Activated CD8-positive, alpha-beta memory T cell treated with anti-CD3 and anti-CD28 coated beads for 1 hour (primary cell): ENCODE data around the gene GRK5.

Source experiments
- DNase-seq, 2 donors: peaks; one replicate each; pipeline ENCODE4 v3.0.0-alpha.2; 2020; ENCODE audit warnings: low read depth in 1 of 2; ENCODE audit errors: extremely low read depth in 1 of 2

The GRK5 gene

DNA sequence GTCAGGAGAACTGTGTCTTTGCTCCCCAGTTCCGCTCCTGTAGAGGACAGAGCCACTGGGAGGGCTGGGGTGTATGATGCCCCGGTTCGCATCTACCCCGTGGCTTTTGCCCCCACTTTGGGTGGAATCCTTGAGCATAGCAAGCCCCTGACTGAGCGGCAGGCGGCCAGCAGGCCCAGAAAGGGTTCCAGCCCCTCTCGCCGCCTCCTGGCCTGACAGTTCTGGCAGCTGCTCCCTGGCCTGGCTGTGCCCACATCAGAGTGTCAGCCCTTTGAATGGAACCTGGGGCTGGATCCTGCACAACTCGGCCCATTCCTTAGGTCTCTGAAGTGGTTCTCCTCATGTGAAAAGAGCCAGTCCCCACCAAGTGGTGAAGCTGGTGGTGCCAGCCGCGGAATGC is 106.7 kb downstream of the GRK5 start:
- DNase-seq, result no peak

DNA sequence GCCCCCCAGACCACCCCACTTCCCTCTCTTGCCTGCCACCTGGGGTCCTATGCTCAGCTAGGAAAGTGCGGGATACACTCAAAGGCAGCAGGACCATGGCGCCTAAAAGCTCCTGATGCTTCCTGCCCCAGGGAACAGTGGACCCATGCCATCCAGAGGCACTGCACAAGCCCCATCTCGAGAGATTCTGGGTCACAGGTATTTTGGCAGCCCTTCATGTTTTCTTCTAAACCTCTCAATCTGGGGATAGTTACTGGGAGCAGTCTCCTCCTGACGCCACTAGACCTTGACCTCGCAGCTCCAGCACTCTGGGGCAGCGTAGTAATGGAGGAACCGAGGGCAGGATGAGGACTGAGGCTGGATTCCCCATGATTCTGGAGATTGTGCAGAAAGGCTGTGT is 107.1 kb downstream of the GRK5 start:
- no peak for DNase-seq

DNA sequence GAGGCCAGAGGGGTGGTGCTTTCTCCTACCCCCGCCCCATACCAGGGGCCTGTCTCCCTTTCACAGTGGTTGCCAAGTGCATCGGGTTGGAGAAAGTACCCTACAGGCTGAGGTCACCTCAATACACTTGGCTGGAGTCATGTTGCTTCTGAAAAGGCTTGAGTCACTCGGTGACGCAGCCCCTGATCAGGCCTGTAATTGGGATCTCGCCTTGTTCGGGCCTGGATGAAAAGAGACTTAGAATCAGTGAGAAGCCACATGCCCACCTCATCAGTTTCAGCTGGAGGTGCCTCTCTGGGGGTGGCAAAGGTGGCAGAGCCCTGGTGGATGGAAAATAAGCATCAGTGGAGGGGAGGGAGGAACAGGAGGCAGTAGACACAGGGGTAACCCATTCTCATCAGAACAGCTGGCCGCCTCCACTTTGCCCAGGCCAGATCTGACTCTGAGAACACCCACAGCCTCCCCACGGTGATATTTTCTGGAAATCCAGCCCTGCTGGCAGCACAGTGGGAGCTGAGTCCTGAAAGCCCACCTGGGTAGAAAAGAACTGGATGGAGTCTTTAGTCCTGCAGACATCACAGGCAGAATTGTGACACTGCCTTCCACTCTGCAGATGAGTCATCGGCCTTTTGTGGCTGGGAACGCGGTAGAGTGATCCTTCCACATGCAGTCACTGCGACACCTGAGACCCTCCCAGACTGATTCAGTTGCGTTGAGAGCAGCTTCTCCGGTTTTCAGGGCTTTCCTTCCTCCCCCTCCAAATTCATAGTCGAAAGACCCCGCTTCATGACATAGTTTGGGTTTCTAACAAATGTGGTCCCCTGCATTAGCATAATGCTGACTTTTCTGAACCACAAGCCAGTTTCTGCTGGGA is 108.0 kb downstream of the GRK5 start:
- peak; percentile 44 to 49 for DNase-seq

DNA sequence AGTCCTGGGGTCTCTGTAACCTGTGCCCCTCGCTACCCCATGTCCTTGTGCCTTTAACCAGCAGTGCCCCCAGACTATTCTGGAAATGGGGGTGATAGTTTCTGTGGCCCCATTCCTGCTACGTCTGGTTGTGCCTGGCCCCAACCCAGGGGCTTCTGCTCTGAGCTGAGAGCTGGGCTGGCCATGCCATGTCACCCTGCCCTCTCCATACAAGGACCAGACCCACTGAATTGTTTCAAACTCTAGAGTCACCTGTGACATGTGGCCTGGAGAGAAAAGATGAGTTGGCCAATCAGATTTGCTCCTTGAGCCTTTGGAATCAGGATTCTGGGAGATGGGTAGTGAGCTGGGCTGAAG is 108.6 kb downstream of the GRK5 start:
- DNase-seq, result no peak

DNA sequence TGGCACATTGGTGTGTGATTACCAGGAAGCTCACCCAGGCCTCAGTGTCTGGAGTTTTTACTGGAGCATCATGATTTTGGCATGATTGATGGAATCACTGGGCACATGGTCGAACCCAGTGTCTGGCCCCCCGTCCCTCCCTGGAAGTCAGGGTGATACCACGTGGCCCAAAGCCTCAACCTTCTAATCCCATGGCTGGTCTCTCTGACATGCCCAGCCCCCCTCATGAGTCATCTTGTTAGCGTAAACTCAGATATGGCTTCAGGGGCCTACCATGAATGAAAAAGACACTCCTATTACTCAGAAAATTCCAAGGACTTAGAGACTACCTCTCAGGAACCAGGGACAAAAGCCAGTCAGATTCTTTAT is 109.3 kb downstream of the GRK5 start:
- no peak for DNase-seq

DNA sequence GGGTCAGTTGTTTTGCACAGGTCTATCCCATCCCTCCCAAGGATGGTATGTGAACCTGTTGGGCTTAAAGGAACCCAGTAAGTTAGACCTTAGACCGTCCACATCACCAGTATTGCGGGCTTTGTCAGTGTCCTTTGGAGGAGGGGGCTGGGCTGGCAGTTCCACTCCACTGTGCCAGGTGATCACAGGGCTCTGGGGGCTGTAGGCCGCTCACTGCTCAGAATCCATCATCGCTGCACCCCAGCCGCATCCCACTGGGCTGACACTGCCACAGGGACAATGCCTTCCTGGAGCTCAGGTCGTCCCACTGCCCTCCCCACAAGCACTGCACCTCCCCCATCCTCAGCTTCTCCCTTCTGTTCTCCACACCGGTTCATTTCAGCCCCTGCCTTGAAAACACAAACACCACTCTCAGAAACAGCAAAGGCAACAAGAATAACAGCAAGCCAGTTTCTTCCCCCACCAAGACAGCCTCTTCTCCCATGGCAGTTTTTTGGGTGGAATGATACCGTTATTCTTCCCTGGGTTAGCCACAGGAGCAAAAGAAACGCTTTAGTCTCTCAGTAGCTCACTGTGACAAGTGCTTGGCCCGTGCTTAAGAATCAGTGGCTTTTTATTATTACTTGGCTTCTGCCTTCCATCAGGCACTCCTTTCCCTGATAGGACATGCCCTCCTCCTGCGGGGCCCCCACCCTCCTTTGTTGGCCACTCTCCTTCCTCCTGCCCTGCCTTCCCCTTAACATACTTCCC is 111.2 kb downstream of the GRK5 start:
- no peak for DNase-seq

DNA sequence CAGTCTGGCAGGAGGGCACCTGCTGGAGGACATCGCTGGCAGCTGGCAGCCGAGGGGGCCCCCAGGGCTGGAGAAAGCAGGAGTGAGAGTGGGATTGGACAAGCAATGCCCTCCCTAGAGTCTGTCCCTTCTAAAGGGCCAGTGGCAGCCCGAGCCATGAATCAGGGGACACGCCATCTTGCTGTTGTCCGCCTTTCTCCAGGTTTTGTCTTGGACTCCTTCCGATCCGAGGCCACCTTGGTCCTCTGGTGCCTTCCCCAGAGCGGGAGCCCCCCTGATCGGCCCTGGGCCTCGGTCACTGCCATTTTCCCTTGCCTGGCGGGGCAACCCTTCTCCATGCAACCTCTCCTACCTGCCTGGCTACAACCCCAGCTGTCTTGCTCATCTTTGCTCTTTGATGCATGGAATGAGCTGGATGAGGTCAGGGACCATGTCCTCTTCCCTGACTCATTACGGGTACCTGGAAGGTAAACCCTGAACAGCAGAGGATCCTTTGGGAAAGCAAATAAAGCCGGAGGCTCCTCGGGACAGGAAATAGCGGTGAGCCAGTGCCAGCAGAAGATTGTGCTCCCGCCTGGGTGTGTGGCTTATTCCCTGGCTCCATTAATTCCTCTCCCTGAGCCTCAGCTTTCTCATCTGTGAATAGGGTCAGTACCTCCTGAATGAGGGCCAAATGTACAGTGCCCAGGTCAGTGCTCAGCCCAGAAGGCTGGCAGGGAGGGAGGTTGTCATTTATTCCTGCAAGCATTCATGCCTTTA is 112.0 kb downstream of the GRK5 start:
- no peak for DNase-seq

DNA sequence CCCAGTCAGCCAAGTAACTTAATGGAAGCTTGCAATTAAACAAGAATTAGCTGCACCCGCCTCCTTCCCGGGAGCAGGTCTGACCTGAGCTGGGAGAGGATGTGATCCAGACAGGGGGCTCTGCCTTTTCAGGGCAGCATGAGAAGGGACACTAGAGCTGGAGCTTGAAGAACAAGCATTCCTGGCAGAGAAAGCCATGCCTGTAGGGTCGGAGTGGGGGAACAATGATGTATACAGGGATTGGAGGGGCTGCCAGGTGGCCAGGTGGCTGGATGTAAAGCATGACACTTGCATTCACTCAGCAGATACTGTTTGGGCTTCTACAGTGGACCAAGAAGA is 112.5 kb downstream of the GRK5 start:
- DNase-seq, result no peak

DNA sequence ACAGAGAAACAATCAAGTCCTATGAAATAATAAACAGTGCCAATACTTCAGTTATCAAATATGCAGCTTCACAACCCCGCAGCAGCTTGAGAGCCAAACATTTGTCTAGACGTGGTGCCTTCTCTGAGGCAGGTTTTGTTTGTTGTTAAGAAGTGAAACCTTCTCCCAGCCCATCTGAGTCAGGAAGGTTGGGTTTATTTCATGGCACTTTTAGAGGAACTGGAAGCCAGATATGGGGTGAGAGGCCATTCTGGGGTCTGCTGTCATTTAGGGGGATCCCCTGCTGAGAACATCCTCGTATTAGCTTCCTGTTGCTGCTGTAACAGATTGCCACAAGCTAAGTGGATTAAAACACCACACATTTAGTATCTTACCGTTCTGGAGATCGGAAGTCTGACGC is 113.6 kb downstream of the GRK5 start:
- DNase-seq, result no peak

DNA sequence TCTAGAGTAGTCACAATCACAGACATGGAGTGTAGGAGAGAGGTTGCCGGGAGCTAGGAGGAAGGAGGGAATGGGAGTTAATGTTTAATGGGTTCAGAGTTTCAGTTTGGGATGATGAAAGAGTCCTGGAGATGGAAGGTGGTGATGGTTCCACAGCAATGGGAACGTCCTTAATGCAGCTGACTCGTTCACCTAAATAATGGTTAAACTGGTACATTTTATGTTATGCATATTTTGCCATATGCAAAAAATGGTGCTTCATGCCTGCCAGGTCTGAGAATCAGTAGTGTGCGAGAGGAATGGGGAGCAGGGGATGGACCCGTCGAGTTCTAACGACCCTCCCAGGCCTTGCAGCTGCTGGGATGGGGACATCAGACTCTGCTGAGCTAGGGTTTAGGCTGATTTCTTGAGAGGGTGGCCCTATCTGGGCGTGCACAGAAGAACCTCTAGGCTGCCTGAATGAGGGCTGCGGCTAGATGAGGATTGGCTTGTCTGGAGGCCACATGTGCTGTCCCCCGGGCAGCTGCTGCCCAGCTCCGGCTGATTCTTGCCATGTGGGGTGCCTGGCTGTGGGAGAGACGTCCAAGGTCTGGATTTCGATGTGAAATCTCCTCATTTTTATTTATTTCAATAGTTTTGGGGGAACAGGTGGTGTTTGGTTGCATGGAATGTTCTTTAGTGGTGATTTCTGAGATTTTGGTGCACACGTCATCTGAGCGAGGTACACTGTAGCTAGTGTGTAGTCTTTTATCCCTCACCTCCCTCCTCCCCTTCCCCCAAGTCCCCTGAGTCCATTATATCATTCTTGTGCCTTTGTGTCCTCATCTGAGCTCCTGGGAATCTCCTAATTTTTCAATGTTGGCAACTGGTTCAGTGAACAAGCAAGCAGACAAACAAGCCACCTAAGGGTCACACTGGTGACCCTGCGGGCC is 116.0 kb downstream of the GRK5 start:
- no peak for DNase-seq

DNA sequence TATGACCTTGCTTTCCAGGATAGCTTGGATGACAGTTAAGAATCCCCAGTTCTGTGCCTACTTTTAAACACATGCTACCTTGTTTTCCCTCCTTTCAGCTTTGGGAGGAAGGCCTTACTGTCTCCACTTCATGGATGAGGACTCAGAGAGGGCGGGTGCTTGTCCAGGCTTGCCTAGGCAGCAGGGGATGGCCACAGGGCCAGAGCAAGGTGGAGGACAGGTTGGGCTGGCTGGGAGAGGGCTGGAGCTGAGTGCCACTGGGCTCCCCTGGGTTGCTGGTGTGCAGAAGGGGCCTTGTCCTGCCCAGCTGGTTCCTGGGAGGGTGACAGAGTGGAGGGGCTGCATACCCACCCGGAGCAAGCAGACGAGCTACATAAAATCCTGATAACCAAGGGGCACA is 117.8 kb downstream of the GRK5 start:
- DNase-seq, result no peak

DNA sequence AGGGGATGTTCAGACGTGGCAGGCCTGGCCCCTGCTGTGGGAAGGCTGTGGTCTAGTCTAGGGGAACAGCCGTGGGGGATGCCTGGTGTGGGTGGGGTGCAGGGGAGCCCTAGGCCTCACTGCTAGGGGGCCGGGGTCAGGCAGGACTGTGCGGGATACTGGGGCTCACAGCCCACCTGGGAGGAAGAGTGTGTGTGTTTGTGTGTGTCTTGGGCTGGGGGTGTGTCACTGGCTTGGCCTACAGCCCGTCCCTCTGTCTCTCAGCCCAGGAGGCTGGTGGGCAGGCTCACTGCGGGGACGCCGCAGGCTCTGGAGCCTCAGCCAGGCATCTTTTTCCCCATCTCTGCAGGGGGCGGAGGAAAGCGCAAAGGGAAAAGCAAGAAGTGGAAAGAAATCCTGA is 118.8 kb downstream of the GRK5 start:
- DNase-seq, result no peak

DNA sequence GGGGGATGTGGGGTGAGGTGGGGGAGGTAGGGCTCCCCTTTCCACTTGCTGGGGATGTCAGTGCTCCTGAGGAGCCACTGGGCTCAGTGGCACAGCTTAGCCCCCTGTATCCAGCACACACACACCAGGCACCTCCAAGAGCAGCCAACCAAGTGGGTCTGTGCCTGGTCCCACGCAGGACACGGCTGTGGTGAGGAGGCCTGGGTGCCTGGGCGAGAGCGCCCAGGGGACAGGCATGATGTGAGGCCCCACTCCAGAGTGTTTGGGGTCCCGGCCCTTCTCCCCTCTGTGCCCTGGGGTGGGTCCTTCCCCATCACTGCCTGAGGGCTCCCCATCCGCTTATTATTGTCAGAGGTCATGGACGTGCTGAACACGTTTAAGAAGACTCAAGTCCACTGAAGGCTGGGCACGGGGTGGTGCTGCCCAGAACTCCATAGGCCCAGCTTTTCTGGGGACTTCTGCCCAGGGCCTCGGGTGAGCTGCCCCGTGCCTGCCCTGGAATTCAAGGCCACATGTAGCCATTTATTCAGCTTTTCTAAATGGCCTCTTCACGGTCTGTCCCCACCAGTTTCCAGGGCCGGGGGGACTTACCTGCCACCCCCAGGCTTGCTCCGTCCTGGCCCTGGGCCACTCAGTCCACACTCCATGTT is 119.8 kb downstream of the GRK5 start:
- no peak for DNase-seq

DNA sequence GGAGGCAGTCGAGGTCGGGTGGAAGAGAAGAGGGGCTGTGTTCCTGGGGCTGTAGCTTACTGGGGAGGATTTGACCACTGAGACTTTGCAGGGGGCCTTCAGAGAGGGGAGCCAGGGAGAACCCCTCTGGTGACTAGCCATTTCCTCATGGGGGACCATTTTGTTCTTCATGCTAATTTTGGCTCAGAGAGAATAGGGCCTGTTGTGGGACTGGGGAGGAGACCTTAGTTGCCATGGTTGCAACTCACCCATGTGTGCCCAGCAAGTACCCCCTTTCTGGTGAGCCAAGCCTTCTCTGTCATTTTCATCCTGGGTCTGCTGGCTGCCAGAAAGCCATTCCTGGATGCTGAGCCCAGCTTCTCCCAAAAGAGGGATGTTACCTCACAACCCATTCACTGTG is 120.9 kb downstream of the GRK5 start:
- DNase-seq, result no peak

DNA sequence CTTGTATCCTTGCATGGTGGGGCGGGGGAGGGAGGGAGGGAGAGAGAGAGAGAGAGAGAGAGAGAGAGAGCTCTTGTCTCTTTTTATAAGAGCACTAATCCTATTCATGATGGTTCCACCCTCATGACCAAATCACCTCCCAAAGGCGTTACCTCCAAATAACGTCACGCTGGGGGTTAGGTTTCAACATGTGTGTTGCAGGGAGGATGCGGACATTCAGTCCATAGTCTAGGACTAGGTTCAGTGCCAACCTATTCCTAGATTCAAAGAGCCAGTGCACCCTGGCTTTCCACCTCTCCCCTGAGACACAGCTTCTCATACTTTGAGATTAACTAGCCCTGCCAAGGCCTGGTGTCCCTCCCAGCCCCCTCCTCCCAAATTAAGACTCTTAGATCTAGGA is 123.0 kb downstream of the GRK5 start:
- DNase-seq, result no peak

DNA sequence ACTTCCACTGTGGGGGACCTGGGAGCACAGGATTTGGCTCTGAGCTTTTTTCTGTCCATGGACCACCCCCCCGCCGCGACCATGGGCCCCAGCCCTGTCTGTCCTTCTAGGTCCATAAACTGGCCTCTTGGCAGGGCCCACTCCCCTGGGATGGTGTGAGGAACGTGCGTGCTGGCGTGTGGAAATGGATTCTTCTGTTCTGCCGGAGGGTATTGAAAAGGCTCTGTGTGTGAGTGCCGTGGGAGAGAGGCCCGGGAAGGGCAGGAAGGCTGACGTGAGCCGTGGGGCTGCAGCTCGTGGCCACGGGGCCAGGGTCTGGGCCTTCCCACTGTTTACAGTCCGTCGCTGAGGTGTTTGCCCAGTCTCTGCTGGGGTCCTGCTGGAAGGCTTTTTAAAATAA is 123.7 kb downstream of the GRK5 start:
- no peak for DNase-seq

DNA sequence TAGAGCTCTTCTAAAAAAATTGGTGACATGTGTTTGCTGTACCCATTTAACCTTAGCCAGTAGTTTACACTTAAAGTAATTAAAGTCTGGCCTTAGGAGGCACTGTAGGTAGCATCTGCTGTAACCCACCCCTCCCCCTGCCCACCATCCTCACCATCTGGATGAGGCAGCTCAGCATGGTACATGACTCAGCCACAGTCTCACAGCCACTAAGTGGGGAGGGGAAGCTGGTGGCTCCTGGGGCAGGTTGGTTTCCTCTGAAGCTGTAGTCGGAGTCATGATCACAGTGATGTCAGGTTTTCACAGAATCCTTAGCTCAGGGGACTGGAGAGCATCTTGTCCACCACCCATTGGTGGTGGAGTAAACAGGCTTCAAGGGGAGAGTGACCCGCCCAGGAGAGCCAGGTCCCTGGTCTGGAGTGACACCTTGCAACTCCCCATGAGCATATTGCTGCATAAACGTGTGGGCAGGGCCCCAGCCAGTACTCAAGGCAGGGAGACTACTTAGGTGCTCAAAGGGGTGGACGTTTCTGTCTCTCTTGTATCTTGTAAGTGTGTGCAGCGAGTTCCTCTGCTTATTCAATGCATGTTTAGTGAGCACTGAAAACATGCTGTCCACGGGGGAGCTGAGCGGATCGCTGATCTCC is 125.9 kb downstream of the GRK5 start:
- DNase-seq, result peak in 1 of 2 donors; percentile 29

DNA sequence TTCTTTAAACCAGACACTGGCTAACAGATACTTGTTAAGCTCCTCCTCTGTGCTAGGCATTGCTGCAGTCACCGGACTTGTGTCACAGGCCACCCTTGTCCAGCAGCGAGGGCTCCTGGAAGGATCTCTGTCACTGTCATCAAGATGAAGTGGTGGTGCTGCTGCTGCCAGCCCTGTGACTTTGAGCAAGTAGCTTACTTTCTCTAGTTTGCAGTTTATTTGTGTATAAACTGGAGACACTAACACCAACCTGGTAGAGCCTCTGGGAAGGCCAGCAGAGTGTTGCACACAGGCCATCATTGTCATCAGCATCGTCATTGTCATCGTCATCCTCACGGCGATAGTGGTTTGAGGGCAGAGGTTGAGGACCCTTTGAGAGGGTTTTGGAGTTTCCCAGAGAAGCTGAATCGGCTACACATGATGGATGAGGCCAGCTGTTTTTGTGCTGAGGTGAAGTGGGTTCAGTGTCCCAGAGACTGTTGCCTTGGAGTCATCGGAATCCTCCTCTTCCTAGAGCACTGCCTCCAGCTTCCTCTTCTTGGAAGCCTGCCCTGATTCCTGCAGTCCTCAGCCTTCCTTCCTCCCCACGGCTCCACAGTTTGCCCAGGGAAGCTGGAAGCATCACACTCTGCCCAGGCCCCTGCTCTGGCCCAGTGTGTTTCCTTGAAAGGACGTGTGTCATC is 128.4 kb downstream of the GRK5 start:
- no peak for DNase-seq

DNA sequence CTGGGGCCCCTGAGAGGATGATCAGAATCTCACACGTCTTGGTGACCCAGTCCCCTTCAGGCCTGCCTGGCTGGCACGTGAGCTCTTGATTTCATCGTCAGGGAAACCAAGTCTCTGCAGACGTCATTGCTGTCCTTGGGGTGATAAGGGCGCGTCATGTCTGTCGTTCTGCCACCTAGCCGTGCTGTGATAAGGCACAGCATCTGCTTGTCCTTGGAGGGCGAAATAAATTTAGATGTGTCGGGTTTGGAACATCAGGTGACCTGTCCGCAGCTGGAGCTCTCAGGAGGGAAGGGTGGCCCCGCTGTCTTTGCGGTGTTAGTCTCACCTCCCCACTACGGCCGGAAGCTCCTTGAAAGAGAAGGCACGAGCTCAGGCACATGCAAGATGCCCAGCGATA is 129.2 kb downstream of the GRK5 start:
- DNase-seq, result no peak
